B cell (primary cell): ENCODE measurements around the gene CENPP. TPM values are rescaled to one million over a fixed set of nuclear protein-coding genes. Genes with fewer than 3 reads are reported as not detected.
"Not testable (repeated sequence)": the region's sequence is repeated elsewhere in the genome, so short reads cannot be mapped to it uniquely, and the experiment has no call there.

Experiments
- ATAC-seq: fragments of 200-7000 bp; cut with Tn5 transposase; one replicate; pipeline ENCODE4 v1.10.0; 2021; ENCODE audit warnings: low read depth, mild to moderate bottlenecking, moderate number of reproducible peaks, moderate library complexity
- CTCF ChIA-PET: fragments of 350-600 bp; sonication (Branson Sonifier 250); formaldehyde crosslinking; loops from one replicate; lab custom pipeline; 2021; ENCODE audit warnings: antibody characterized with exemption, inconsistent platforms; lab: Charles Lee
- POLR2A ChIA-PET: fragments of 350-600 bp; sonication (Branson Sonifier 250); formaldehyde crosslinking; loops from one replicate; lab custom pipeline; 2021; ENCODE audit warnings: antibody characterized with exemption; lab: Charles Lee
- DNase-seq: peaks from one replicate; pipeline ENCODE4 v3.0.0; 2013
- H2AFZ ChIP-seq: 2 replicates; pipeline ENCODE4 v1.6.1; 2012; ENCODE audit warnings: mild to moderate bottlenecking, low read depth, low read length; ENCODE audit not compliant: insufficient read depth, poor library complexity, severe bottlenecking
- H3K27ac ChIP-seq, 2 donors: 1 replicate in 1 of 2; 2 replicates in 1 of 2; pipeline ENCODE4 v1.5.1; 2012 to 2013; ENCODE audit warnings: low read length in 2 of 2, mild to moderate bottlenecking in 2 of 2, moderate library complexity in 1 of 2
- H3K27me3 ChIP-seq, 4 experiments: fragments of 200-600 bp in 1 of 4; sonication (generic) in 1 of 4; replicated peaks in 1 of 4; 1 replicate in 2 of 4; 2 replicates in 2 of 4; pipeline versions ENCODE4 v1.6.1 to v1.7.0; 2013 to 2016; ENCODE audit warnings: low read length in 3 of 4, mild to moderate bottlenecking in 2 of 4, mixed read lengths in 1 of 4, moderate library complexity in 1 of 4; ENCODE audit not compliant: insufficient read depth in 4 of 4, control insufficient read depth in 3 of 4; ENCODE audit errors: control extremely low read depth in 1 of 4
- H3K36me3 ChIP-seq, 2 experiments: replicated peaks in 1 of 2; 1 replicate in 1 of 2; 2 replicates in 1 of 2; pipeline versions ENCODE4 v1.6.1 to v1.7.1; 2013; ENCODE audit warnings: low read length in 1 of 2; ENCODE audit not compliant: insufficient read depth in 2 of 2, control insufficient read depth in 1 of 2; ENCODE audit errors: control extremely low read depth in 1 of 2, extremely low read depth in 1 of 2
- H3K4me1 ChIP-seq, 2 donors: fragments of 200-600 bp in 1 of 2; sonication (generic) in 1 of 2; 1 replicate in 1 of 2; 2 replicates in 1 of 2; pipeline versions ENCODE4 v1.5.1 to v1.6.1; 2013 to 2017; ENCODE audit warnings: low read length in 2 of 2; ENCODE audit not compliant: control insufficient read depth in 2 of 2, insufficient read depth in 2 of 2
- H3K4me2 ChIP-seq: replicated peaks from 2 replicates; pipeline ENCODE3; 2012; ENCODE audit warnings: mild to moderate bottlenecking, low read depth, low read length; ENCODE audit not compliant: poor library complexity, severe bottlenecking
- H3K4me3 ChIP-seq, 5 experiments: fragments of 200-600 bp in 1 of 5; sonication (generic) in 1 of 5; 1 replicate in 3 of 5; 2 replicates in 2 of 5; pipeline versions ENCODE4 v1.5.1 to v1.7.0; 2011 to 2016; ENCODE audit warnings: low read length in 4 of 5, mild to moderate bottlenecking in 4 of 5, low read depth in 2 of 5, control low read depth in 1 of 5, moderate library complexity in 1 of 5; ENCODE audit not compliant: insufficient read depth in 1 of 5; ENCODE audit errors: control extremely low read depth in 1 of 5, extremely low read depth in 1 of 5
- H3K79me2 ChIP-seq: fragments of 200-600 bp; sonication (generic); one replicate; pipeline ENCODE4 v1.6.0; 2016; ENCODE audit warnings: low read length; ENCODE audit not compliant: control insufficient read depth, insufficient read depth
- H3K9ac ChIP-seq: fragments of 200-600 bp; sonication (generic); 2 replicates; pipeline ENCODE4 v1.6.1; 2017; ENCODE audit warnings: mild to moderate bottlenecking, low read length, moderate library complexity
- H3K9me3 ChIP-seq, 3 donors: one replicate each; pipeline versions ENCODE4 v1.6.1 to v1.7.1; 2013; ENCODE audit warnings: low read length in 2 of 3; ENCODE audit not compliant: control insufficient read depth in 2 of 3, insufficient read depth in 1 of 3; ENCODE audit errors: control extremely low read depth in 1 of 3
- H4K20me1 ChIP-seq: 2 replicates; pipeline ENCODE4 v1.6.0; 2012; ENCODE audit warnings: mild to moderate bottlenecking, low read length; ENCODE audit not compliant: insufficient read depth, control insufficient read depth, poor library complexity, severe bottlenecking
- H3K27ac Mint-ChIP-seq: one replicate; pipeline ENCODE4 v1.8.0; 2021; ENCODE audit warnings: mixed read lengths
- H3K27me3 Mint-ChIP-seq: one replicate; pipeline ENCODE4 v1.8.0; 2021; ENCODE audit warnings: mixed read lengths
- H3K4me1 Mint-ChIP-seq: one replicate; pipeline ENCODE4 v1.8.0; 2021; ENCODE audit warnings: mixed read lengths
- H3K4me3 Mint-ChIP-seq: one replicate; pipeline ENCODE4 v1.8.0; 2021; ENCODE audit warnings: mixed read lengths
- H3K9me3 Mint-ChIP-seq: one replicate; pipeline ENCODE4 v1.8.0; 2022; ENCODE audit warnings: mixed read lengths; ENCODE audit not compliant: insufficient read depth
- CTCF ChIP-seq: fragments of 200-600 bp; IDR thresholded peaks from one replicate; pipeline ENCODE4 v1.8.0; 2022; ENCODE audit warnings: antibody characterized with exemption, mild to moderate bottlenecking
- EZH2 ChIP-seq: IDR thresholded peaks from 2 replicates; pipeline ENCODE4 v1.6.1; 2012; ENCODE audit warnings: borderline replicate concordance, low read depth, mild to moderate bottlenecking, moderate library complexity, low read length; ENCODE audit not compliant: insufficient read depth, poor library complexity, severe bottlenecking
- WGBS: methylation state at CpG from one replicate; pipeline ENCODE4 v1.1.5; 2013; ENCODE audit warnings: missing lambda C conversion rate; ENCODE audit not compliant: insufficient coverage; 5-methylcytosine and 5-hydroxymethylcytosine counted together
- intact Hi-C: fragments of 100-400 bp; cut with micrococcal nuclease; formaldehyde crosslinking; loops from one replicate; pipeline ENCODE4 v1.10.0; 2022
- polyA plus RNA-seq: library from polyadenylated mRNA; depleted of rRNA; stranded (reverse); fragments of >200 nt; gene quantifications from 2 replicates; pipeline ENCODE4 v1.2.3, GENCODE V29; 2012
- total RNA-seq, 2 donors: library from RNA; stranded (reverse); fragments of 120-200 nt in 1 of 2; gene quantifications; 1 replicate in 1 of 2; 2 replicates in 1 of 2; pipeline versions ENCODE4 v1.2.3 to v1.2.4, GENCODE V29; 2013 to 2022

The CENPP gene
- total and polyA plus RNA-seq, 2 donors (not counting 1 experiment from before 2014, with no cell fraction given), result 1.4 to 6.2 TPM

GRCh38 chr9:92564982-92565381, 239.2 kb downstream of the CENPP start:
- ChIA-PET CTCF (no interaction called here), POLR2A (no interaction called here)
- no peak overlapping the region for H3K4me3 ChIP-seq
- H3K9me3 ChIP-seq, result peaks cover 0 to 9% (median 4%) of the 10 kb centered on the region in 3 donors
- H3K4me3 Mint-ChIP-seq, result no peak overlapping the region
- H3K4me1 ChIP-seq, result no peaks in the 10 kb centered on the region
- no peaks in the 10 kb centered on the region for H4K20me1 ChIP-seq
- no peaks in the 10 kb centered on the region for H3K27me3 Mint-ChIP-seq
- no peak overlapping the region for H3K9ac ChIP-seq
- H3K27ac ChIP-seq, result no peak overlapping the region
- H3K27me3 ChIP-seq, result no peaks in the 10 kb centered on the region
- DNase-seq (no peak), ATAC-seq (no peak)
- H3K27ac Mint-ChIP-seq, result no peak overlapping the region
- H3K9me3 Mint-ChIP-seq, result peaks cover 5% of the 10 kb centered on the region
- no CpG with 5 or more reads among the region's 2 CpGs for WGBS
- no peak overlapping the region for H2AFZ ChIP-seq
- H3K79me2 ChIP-seq, result no peaks in the 10 kb centered on the region
- no peak overlapping the region for H3K4me2 ChIP-seq
- TF ChIP-seq CTCF, result no peak
- no peak for TF ChIP-seq EZH2
- H3K4me1 Mint-ChIP-seq, result no peaks in the 10 kb centered on the region
- intact Hi-C loops, result no loop called here
- H3K36me3 ChIP-seq, result no peaks in the 10 kb centered on the region

GRCh38 chr9:92571871-92572270, 246.1 kb downstream of the CENPP start:
- H3K4me3 ChIP-seq, H4K20me1 ChIP-seq, CTCF ChIA-PET, H3K27me3 ChIP-seq, H3K9ac ChIP-seq, intact Hi-C loops, H2AFZ ChIP-seq, H3K4me2 ChIP-seq, H3K27me3 Mint-ChIP-seq, DNase-seq, ATAC-seq, H3K4me3 Mint-ChIP-seq, H3K36me3 ChIP-seq, H3K9me3 ChIP-seq, H3K4me1 Mint-ChIP-seq, H3K79me2 ChIP-seq, H3K4me1 ChIP-seq, H3K9me3 Mint-ChIP-seq, POLR2A ChIA-PET, H3K27ac Mint-ChIP-seq, H3K27ac ChIP-seq: not testable (repeated sequence)
- 90% methylated on average over 2 of the region's 2 CpGs for whole genome bisulfite sequencing

- H3K9ac ChIP-seq, CTCF ChIA-PET, H3K4me1 ChIP-seq, H3K27ac ChIP-seq, H3K79me2 ChIP-seq, H3K36me3 ChIP-seq, H3K9me3 ChIP-seq, H3K27me3 ChIP-seq, H3K4me3 ChIP-seq, H4K20me1 ChIP-seq, intact Hi-C loops, H3K4me1 Mint-ChIP-seq, H3K9me3 Mint-ChIP-seq, H2AFZ ChIP-seq, POLR2A ChIA-PET, H3K4me3 Mint-ChIP-seq, H3K27me3 Mint-ChIP-seq, ATAC-seq, H3K27ac Mint-ChIP-seq, H3K4me2 ChIP-seq, DNase-seq: not testable (repeated sequence)
- 100% methylated on average over 4 of the region's 14 CpGs for WGBS
Observed at GRCh38 chr9:92573612-92574011, 247.9 kb downstream of the CENPP start.
